Measurements from ENCODE around the gene DPT.

Gene DPT

DNA sequence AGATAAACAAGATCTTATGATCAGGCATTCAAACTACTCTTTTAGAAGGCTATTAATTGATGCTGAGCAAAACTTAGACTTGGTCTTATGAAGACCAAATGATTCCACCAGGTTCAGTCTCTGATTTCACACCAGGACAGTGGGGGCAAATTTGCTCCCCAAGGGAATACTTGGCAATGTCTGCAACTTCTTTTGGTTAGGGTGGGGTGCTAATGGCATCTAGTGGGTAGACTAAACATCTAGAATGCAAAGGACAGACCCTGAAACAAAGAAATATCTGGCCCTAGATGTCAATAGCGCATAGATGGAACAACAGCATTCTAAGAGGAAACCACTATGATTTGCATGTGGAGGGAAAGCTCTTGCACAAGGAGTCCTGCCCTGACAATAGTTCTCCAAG lies 30.6 kb downstream of the DPT start:
- no peak overlapping the region for H3K27ac ChIP-seq
- TF ChIP-seq, protein P1, sequence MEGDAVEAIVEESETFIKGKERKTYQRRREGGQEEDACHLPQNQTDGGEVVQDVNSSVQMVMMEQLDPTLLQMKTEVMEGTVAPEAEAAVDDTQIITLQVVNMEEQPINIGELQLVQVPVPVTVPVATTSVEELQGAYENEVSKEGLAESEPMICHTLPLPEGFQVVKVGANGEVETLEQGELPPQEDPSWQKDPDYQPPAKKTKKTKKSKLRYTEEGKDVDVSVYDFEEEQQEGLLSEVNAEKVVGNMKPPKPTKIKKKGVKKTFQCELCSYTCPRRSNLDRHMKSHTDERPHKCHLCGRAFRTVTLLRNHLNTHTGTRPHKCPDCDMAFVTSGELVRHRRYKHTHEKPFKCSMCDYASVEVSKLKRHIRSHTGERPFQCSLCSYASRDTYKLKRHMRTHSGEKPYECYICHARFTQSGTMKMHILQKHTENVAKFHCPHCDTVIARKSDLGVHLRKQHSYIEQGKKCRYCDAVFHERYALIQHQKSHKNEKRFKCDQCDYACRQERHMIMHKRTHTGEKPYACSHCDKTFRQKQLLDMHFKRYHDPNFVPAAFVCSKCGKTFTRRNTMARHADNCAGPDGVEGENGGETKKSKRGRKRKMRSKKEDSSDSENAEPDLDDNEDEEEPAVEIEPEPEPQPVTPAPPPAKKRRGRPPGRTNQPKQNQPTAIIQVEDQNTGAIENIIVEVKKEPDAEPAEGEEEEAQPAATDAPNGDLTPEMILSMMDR (conservative IDR thresholded peaks at IDR 0.05) = no peak

DNA sequence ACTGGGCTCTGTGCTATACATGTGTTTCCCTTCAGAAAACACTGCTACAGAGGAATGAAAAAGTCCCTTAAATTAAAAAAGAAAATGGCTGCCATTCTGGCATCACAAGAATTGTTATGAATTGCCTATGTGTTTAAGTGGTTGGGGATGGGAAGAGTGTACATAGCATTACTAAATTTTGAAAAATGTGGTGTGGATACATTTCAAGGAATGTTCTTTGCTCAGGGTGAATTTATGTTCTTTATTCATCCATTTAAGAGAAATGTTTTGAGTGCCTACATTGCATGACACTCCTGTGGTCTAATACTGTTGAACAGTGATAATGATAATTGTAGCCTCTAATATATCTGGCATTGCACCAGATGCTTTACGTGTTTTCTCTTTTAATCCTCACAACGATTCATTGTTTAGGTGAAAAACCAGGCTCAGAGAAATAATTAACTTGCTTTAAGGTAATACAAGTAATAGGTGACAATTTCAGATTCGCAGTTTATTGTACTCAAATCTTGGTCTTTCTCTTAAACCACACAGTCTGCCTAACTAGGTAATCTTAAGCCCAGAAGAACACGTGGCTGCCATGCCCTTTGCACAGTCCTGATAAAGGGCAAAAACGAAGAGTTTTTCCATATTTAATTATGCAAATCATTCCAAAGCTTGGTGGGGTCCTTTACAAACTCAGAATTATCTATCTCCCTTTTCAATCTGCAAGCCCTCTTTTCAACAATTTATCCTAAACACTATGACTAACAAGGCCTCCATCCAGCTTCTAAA lies 31.5 kb downstream of the DPT start:
- TF ChIP-seq, protein P1 (conservative IDR thresholded peaks at IDR 0.05) = no peak
- no peak overlapping the region for H3K27ac ChIP-seq

DNA sequence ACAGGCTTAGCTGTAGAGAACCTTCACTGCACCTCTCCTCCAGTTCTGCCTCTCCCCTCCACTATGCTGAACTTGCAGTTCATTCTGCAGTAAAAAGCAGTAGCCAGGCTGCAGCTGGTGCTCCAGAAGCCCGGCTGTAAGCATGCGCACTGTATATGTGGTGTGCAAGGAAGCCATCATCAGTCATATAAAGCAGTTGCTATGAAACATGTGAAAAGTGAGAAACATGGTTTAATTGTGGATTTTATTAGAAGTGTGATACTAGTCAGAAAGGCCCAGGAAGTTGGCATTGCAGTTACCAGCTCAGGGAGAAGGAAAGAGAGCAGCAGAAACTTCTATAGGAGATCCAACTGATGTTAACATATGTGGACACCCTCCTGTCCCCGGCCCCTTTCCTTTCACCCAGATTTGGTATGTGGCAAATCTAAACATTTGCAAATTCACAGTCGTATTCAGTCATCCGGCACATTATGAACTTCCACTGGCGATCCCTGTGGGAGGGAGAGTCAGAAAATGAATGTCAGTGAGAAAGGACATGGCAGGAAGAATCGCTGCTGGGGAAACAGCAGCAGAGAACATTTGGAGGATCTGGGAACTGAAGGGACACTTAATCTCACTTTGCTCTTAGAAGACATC lies 32.8 kb downstream of the DPT start:
- TF ChIP-seq, protein P1 (conservative IDR thresholded peaks at IDR 0.05) = no peak
- no peak overlapping the region for H3K27ac ChIP-seq

DNA sequence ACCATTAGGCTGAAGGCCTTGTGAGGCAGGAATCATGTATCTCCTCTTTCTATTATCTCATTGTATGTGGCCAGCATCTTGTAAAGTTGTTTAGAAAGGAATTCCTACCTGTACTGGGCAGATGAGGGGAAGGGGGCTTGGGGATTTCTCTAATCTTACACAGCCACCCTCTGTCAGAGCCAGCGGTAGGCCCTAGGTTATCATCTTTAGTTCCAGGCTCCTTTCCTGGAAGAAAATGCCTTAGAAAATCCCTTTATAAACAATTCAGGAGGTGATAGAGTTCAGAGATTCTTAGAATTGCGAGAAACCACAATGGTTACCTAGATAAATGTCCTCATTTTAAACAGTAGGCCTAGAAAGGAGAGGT lies 35.2 kb downstream of the DPT start:
- H3K27ac ChIP-seq = peak overlapping the region; percentile 56
- TF ChIP-seq, protein P1 (conservative IDR thresholded peaks at IDR 0.05) = no peak

DNA sequence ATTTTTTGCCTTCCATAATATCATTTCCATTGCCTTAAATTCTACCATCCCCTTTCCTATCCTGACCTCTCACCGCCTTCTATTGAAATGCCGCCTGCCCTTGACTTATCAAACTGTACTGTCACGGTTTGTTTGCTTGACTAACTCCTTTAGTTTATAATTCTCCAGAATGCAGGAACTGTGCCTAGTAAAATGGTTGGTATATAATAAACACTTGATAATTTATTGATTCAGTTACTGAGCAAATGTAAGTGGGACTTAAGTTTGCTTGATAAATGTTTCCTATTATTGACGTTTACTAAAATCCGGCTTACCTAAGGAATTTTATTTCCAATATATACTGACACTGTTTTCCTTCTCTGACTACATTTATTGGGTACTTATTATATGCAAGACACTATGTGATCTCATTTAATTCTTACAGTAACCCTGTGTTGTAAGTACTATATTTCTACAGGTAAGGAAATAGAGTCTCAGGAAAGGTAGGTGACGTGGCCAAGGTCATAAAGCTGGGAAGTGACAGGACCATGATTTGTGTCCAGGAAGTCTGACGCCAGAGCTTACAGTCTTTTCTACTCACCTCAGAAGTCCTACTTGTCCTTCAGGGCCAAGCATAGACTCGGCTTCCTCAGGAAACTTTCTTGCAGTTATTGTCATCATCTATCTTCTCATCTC lies 35.7 kb downstream of the DPT start:
- TF ChIP-seq, protein P1 (conservative IDR thresholded peaks at IDR 0.05) = no peak

DNA sequence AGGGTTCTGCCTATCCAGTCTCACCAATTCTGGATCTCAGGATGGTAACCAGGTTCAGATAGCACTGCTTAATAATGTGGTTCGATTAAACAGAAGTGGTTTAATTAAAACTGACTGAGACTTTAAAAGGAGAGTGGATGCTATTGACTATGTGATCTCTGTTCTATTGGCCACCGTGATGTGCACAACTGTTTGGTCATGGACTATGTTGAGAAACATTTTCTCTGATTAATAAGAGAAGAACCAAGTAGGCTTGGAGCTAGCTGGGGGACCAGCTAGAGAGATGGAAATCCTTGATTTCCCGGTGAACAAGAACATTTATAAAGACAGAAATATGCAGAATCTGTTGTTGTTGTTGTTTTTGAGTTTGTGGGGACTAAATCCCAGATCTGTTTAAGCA lies 36.5 kb downstream of the DPT start:
- TF ChIP-seq, protein P1 (conservative IDR thresholded peaks at IDR 0.05) = no peak
- no peak overlapping the region; the same call in 1 of the 2 replicates for H3K27ac ChIP-seq

More for the DNA sequence above, 35.7 kb downstream of the DPT start:
- peak overlapping the region; percentile 56 for H3K27ac ChIP-seq

DNA sequence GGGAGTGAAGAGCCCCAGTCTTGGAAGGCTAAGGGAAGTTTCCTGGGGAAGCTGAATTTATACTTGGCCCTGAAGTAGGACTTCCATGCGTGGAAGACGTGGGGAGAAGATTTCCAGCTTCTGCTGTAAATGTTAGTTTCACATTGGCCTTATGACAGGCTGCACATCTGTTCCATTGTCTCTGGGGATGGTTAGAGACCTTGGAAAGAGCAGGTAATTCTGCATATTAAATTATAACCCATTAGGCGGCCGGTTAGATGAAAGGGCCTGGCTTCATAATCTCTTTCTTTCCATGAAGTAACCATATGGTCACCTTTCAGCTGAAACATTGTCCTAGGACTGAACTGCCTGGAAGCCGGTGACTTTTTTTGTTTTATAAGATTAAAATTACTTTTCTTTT lies 37.5 kb downstream of the DPT start:
- H3K27ac ChIP-seq = no peak overlapping the region
- TF ChIP-seq, protein P1 (conservative IDR thresholded peaks at IDR 0.05) = no peak

Measured in VCaP (cell line).